GM15510 (cell line): ENCODE measurements around the gene SON.

Experiments used
- POLR2A ChIP-seq: IDR thresholded peaks from 3 replicates; pipeline ENCODE4 v1.6.1; 2011; ENCODE audit warnings: borderline replicate concordance; ENCODE audit not compliant: insufficient read length; ENCODE audit errors: extremely low read depth

SON gene

DNA sequence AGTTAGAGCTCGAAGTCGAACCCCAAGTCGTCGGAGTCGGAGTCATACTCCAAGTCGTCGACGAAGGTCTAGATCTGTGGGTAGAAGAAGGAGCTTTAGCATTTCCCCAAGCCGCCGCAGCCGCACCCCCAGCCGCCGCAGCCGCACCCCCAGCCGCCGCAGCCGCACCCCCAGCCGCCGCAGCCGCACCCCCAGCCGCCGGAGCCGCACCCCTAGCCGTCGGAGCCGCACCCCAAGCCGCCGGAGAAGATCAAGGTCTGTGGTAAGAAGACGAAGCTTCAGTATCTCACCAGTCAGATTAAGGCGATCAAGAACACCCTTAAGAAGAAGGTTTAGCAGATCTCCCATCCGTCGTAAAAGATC lies 12.1 kb downstream of the SON start:
- no peak for TF ChIP-seq POLR2A

DNA sequence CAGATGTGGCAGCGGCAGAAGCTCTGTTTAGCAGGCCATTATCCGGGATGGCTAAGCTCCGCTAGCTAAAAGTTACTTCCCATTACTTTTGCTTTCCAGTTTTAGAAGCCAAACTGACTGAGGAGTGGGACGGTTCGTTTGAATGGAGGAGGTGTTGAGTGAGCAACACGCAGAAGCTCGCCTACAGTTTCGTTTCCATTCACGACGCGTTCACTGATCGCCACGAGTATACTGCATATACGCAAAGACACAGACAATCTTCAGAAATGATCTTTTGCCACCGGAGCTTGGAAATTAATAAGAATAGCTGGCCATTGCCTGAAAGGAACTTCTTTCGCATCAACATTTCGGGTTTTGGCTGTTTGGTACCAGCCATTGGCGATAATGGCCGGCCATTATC lies 14.6 kb downstream of the SON start:
- TF ChIP-seq POLR2A, result no peak

DNA sequence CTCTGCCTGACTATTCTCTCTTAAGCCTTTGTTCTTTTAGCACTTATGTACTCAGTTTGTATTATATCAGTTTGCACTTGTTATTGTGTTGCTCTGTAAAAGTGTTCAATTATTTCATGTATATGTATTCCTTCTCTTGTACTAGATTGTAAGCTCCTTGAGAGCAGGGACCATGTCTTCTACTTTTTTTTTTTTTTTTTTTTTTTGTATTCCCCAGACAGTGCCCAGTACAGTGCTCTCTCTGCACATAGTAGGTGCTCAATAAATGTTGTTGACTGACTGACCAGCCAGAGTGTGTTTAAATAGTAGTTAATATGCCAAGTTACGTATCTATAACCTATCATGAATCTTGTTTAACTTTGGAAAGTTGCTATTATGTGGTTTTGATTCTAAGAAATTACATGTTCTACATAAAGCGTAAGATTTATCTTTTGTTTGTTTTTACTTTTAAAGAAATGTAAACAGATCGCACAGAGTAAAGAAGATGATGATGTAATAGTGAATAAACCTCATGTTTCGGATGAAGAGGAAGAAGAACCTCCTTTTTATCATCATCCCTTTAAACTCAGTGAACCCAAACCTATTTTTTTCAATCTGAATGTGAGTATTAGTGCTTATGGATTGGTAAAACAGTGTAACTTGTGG lies 16.1 kb downstream of the SON start:
- TF ChIP-seq POLR2A, result no peak

DNA sequence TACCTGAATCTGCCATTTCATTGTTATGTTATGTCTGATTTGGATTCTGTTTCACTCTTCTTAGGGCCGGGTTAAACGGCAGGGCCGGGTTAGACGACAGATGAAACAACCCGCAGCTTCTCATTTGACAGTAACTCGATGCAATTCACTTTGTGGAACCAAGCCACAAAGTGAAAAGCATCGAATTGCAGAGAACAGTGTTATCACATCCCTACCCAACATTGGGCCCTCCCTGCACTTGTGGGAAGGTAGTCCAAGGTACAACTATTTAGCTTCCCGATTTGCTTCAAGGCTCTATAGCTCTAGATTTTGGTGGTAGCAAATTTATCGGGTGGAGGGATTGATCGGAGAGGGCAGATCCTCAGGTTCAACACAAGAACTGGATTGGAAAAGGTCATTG lies 17.0 kb downstream of the SON start:
- TF ChIP-seq POLR2A, result no peak

DNA sequence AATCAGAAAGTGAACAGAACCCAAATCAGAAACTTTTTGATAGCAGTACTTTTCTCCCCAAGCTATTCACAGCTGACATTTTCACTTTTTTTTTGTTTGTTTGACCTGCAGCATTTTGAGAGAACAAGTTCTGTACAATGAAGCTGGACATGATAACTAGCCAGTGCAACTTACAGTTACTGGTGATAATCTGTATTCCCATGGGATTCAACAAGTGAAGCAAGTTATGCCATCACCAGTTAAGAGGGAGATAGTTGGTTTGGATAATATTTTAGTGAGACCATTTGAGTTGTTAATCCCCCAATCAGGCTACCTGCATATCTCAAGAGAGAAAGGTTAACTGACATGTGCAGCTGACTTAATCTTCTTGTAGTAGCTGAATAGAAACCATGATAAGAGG lies 18.1 kb downstream of the SON start:
- TF ChIP-seq POLR2A, result no peak

DNA sequence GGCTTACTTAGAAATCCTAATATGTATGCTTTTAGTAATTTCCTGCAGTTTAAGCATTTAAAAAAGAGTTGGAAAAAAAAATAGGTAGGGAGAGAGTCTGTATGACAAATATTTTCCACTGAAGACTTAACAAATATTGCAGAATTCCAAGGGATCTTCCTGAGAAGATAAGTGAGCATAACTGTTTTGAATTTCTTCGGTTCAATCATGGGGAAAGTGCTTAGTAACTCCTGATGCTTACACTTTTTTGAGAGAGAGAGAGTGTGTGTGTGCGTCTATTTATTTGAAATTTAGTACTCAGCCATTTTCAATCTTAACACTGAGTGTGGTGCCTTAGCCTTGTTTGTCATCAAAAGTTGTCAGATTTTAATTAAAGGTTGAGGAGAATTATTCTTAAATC lies 18.5 kb downstream of the SON start:
- no peak for TF ChIP-seq POLR2A

DNA sequence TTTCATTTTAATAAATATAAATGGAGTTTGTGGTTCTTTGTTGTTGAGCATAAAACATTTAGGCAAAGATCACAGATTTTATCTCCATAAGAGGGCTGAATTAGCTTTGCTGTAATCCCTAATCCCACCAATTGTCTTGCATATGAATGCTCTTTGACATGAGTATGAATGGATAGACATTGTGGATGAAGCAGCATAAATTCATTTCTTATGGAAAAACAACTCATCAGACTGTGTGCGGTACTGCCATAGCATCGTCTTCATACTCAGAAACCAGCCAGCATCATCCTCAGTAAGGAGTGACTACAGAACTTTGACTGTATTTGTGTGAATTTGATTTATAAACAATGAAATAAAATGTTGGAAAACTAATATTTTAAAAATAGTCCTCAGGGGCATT lies 19.6 kb downstream of the SON start:
- TF ChIP-seq POLR2A, result no peak

DNA sequence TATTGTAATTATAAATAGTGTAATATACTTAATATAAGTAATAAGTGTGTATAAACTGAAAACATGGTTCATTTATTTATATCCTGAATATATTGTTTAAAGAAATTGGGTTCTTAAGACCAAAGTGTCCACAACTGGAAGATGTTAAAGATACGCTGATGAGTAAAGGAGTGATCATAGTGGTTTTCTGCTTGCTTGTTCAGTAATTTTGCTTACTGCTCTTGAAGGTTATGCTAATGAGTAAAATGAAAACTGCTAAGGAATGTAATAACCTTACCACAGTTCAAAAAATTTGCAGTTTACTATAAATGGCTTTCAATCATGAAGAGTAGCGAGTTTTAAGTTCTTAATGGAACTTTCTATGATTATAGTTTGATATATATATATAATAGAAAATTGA lies 23.7 kb downstream of the SON start:
- no peak for TF ChIP-seq POLR2A

DNA sequence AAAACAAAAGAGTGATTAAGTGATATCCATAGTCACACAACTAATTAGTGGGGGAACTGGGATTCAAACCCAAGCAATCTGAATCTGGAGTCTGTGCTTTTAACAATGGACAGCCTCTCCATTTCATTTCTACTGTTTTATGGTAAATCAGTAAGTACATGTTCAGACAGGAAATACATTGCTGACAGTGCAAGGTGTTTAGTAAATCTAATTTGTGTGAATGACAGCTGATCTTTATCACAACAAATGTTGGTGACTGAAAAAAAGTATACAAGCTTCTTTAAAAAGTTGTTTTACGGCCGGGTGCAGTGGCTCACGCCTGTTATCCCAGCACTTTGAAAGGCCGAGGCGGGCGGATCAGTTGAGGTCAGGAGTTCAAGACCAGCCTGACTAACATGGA lies 25.1 kb downstream of the SON start:
- no peak for TF ChIP-seq POLR2A

DNA sequence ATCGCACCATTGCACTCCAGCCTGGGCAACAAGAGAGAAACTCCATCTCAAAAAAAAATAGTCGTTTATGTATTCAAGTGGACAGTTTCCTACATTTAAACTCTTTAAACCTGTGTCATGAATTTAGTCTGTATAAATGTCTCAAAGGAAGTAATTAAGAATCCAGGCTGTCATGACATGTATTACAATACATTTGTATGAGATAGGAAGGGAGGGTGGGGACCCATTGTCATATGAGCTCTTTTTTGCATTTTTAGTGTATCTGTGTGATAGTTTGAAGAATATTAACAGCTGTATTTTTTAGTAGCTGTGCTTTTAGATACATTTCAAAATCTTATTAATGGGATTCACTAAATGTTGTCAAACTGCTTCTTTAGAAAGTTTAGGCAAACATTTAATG lies 25.6 kb downstream of the SON start:
- TF ChIP-seq POLR2A, result no peak

DNA sequence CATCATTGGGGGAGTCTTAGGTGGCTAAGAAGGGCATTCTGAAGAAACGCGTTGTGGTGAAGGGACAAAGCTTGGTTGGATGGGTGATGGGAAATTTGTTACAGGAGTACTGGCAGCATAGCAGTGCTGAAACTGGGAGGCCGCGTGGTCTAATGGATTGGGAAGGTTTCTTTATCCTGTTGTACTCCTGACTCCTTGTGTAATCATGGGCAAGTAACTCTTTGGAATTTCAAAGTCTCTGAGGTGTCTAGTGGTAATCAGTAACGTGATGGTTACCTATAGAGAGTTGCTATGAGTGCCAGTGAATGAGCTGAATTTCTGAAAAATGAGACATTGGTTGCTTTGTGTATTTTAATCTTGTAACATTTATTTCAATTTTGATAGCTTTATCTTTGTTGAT lies 27.2 kb downstream of the SON start:
- no peak for TF ChIP-seq POLR2A

DNA sequence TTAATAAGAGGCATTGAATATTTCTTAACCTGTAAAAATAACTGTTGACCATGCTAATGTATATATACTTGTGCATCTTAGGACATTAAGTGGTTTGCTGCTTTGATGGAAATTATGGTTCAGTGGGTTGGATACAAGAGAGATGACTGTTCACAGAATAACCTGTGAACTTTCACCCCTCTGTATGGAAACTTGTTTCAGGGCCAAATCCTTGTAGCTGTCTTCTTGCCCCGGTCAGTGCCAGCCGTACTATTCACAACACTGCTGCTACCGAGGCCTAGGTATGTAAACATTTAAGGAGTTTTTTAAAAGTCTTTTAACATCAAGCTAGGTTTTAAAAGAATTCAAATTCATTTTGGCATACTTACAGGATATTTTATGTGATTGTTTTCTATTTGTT lies 29.5 kb downstream of the SON start:
- no peak for TF ChIP-seq POLR2A

DNA sequence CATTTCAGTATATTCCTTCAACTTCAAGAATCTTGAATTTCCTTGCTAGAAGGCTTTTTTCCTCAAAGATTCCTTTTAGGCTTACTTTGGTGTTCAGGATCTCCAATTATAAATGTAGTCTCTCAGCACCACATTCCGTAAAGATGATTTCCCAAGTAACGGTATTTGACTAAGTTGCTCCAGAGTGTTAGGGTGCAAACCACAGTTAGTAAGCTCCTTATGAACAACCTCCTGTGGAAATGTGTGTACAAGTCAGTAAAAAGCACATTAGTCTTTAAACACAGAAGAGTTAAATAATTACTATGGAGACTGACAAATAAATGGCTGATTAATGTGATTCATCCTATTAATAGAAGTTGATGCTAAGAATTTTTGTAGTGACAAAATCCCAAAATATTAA lies 35.4 kb downstream of the SON start:
- TF ChIP-seq POLR2A, result no peak

DNA sequence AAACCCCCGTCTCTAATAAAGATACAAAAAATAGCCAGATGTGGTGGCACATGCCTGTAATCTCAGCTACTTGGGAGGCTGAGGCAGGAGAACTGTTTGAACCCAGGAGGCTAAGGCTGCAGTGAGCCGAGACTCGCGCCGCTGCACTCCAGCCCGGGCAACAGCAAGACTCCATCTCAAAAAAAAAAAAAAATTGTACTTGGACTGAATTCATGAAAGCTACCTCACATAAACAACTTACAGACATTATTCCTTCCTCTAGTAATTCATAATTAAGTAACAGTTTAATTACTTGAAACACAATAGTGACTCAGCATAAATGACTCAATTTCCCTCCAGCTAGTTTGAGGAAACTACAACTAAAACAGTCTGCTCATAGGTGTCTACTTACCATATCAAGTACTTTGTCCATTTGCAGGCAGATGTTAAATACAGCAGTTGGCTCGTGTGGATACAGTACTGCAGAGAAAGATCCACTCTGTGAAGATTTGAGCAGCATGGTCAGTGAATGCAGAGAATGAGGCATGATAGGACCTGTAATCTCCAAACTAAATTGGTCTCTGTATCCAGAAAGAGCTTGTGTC lies 36.2 kb downstream of the SON start:
- no peak for TF ChIP-seq POLR2A

DNA sequence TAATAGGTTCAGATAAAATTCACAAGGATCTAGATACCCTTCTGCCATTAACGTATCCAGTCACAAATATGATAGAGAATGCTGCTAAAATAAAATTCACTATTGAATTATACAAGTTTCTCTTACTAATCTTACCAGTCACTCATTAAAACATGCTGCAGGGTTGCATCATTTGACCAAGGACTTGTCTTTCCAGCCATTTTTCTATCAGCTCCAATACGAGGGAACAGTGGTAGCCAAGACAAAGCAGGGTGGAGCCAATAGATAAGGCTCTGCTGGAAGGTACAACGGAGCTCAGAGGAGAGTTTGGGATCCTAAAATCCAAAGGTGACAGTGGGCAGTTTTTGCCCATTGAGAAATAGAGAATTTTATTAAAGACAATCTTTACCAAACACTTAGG lies 41.6 kb downstream of the SON start:
- no peak for TF ChIP-seq POLR2A

DNA sequence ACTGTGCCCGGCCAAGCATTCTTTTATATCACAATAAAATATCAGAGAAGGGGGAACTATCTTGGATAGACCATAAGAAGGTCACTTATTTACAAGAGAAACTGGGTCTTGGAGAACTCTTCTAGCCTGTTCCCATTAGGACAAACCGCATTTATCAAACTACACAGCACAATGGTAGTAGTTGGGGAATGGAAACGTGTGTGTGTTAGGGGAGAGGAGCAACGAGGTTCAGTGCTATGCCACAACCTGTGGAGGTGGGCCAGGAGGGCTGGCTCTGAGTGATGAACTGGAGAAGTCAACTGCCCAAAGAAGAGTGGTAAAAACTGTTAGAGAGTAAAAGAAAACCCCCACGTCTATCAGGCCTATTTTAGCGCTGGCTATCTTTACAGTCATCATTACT lies 44.1 kb downstream of the SON start:
- no peak for TF ChIP-seq POLR2A
